ENCODE measurements around the gene ASCC3.

The ASCC3 gene

GRCh38 chr6:100517633-100518032 lies 363.5 kb downstream of the ASCC3 start:
- H3K9me3 ChIP-seq (ENCODE audit: insufficient read depth, low read length): no peaks in the 10 kb centered on the region
- H3K27me3 ChIP-seq (ENCODE audit: insufficient read depth, insufficient read length): no peaks in the 10 kb centered on the region
- TF ChIP-seq SUZ12 (IDR thresholded peaks at IDR 0.05; ENCODE audit: extremely low read depth, insufficient read depth, insufficient read length) (no peak), ZNF274 (IDR thresholded peaks at IDR 0.05; ENCODE audit: low read depth, low read length) (no peak), YY1 (IDR thresholded peaks at IDR 0.05; ENCODE audit: insufficient read depth, insufficient read length) (no peak)
- no peaks in the 10 kb centered on the region for H3K4me1 ChIP-seq (ENCODE audit: insufficient read depth, insufficient read length)
- H3K4me3 ChIP-seq (ENCODE audit: insufficient read length, low read depth): no peak overlapping the region
- DNase-seq (ENCODE audit: low read depth, low spot score): no peak
- H3K9ac ChIP-seq (ENCODE audit: insufficient read length, low read depth): no peak overlapping the region
- no peaks in the 10 kb centered on the region for H3K36me3 ChIP-seq (ENCODE audit: insufficient read depth, insufficient read length, low read length)

- Histone ChIP-seq H3K36me3 (ENCODE audit: insufficient read depth, insufficient read length, low read length) (no peaks in the 10 kb centered on the region), H3K4me1 (ENCODE audit: insufficient read depth, insufficient read length) (no peaks in the 10 kb centered on the region), H3K27me3 (ENCODE audit: insufficient read depth, insufficient read length) (no peaks in the 10 kb centered on the region), H3K9ac (ENCODE audit: insufficient read length, low read depth) (no peak overlapping the region), H3K4me3 (ENCODE audit: insufficient read length, low read depth) (no peak overlapping the region), H3K9me3 (ENCODE audit: insufficient read depth, low read length) (no peaks in the 10 kb centered on the region)
- TF ChIP-seq ZNF274 (IDR thresholded peaks at IDR 0.05; ENCODE audit: low read depth, low read length) (no peak), SUZ12 (IDR thresholded peaks at IDR 0.05; ENCODE audit: extremely low read depth, insufficient read depth, insufficient read length) (no peak), YY1 (IDR thresholded peaks at IDR 0.05; ENCODE audit: insufficient read depth, insufficient read length) (no peak)
- DNase-seq (ENCODE audit: low read depth, low spot score): no peak
Observed at GRCh38 chr6:100517106-100517505, 364.0 kb downstream of the ASCC3 start.

GRCh38 chr6:100514660-100515059 lies 366.5 kb downstream of the ASCC3 start:
- no peak for DNase-seq (ENCODE audit: low read depth, low spot score)
- no peaks in the 10 kb centered on the region for H3K4me1 ChIP-seq (ENCODE audit: insufficient read depth, insufficient read length)
- H3K4me3 ChIP-seq (ENCODE audit: insufficient read length, low read depth): no peak overlapping the region
- no peaks in the 10 kb centered on the region for H3K27me3 ChIP-seq (ENCODE audit: insufficient read depth, insufficient read length)
- H3K36me3 ChIP-seq (ENCODE audit: insufficient read depth, insufficient read length, low read length): peaks cover 6% of the 10 kb centered on the region
- no peak overlapping the region for H3K9ac ChIP-seq (ENCODE audit: insufficient read length, low read depth)
- TF ChIP-seq YY1 (IDR thresholded peaks at IDR 0.05; ENCODE audit: insufficient read depth, insufficient read length): no peak
- TF ChIP-seq ZNF274 (IDR thresholded peaks at IDR 0.05; ENCODE audit: low read depth, low read length): no peak
- TF ChIP-seq SUZ12 (IDR thresholded peaks at IDR 0.05; ENCODE audit: extremely low read depth, insufficient read depth, insufficient read length): no peak
- no peaks in the 10 kb centered on the region for H3K9me3 ChIP-seq (ENCODE audit: insufficient read depth, low read length)

GRCh38 chr6:100512203-100512862 lies 368.8 kb downstream of the ASCC3 start:
- Histone ChIP-seq H3K27me3 (ENCODE audit: insufficient read depth, insufficient read length) (no peaks in the 10 kb centered on the region), H3K4me1 (ENCODE audit: insufficient read depth, insufficient read length) (no peaks in the 10 kb centered on the region), H3K36me3 (ENCODE audit: insufficient read depth, insufficient read length, low read length) (peaks cover 9% of the 10 kb centered on the region), H3K9ac (ENCODE audit: insufficient read length, low read depth) (no peak overlapping the region), H3K9me3 (ENCODE audit: insufficient read depth, low read length) (no peaks in the 10 kb centered on the region), H3K4me3 (ENCODE audit: insufficient read length, low read depth) (no peak overlapping the region)
- no peak for TF ChIP-seq YY1 (IDR thresholded peaks at IDR 0.05; ENCODE audit: insufficient read depth, insufficient read length)
- no peak for TF ChIP-seq SUZ12 (IDR thresholded peaks at IDR 0.05; ENCODE audit: extremely low read depth, insufficient read depth, insufficient read length)
- no peak for TF ChIP-seq ZNF274 (IDR thresholded peaks at IDR 0.05; ENCODE audit: low read depth, low read length)
- DNase-seq (ENCODE audit: low read depth, low spot score): no peak

GRCh38 chr6:100509101-100509500 lies 372.0 kb downstream of the ASCC3 start:
- Histone ChIP-seq H3K9ac (ENCODE audit: insufficient read length, low read depth) (no peak overlapping the region), H3K27me3 (ENCODE audit: insufficient read depth, insufficient read length) (no peaks in the 10 kb centered on the region), H3K4me1 (ENCODE audit: insufficient read depth, insufficient read length) (no peaks in the 10 kb centered on the region), H3K36me3 (ENCODE audit: insufficient read depth, insufficient read length, low read length) (peaks cover 9% of the 10 kb centered on the region), H3K4me3 (ENCODE audit: insufficient read length, low read depth) (no peak overlapping the region), H3K9me3 (ENCODE audit: insufficient read depth, low read length) (no peaks in the 10 kb centered on the region)
- no peak for DNase-seq (ENCODE audit: low read depth, low spot score)
- no peak for TF ChIP-seq SUZ12 (IDR thresholded peaks at IDR 0.05; ENCODE audit: extremely low read depth, insufficient read depth, insufficient read length)
- TF ChIP-seq YY1 (IDR thresholded peaks at IDR 0.05; ENCODE audit: insufficient read depth, insufficient read length): no peak
- TF ChIP-seq ZNF274 (IDR thresholded peaks at IDR 0.05; ENCODE audit: low read depth, low read length): no peak

- DNase-seq (ENCODE audit: low read depth, low spot score): no peak
- H3K27me3 ChIP-seq (ENCODE audit: insufficient read depth, insufficient read length): no peaks in the 10 kb centered on the region
- H3K4me3 ChIP-seq (ENCODE audit: insufficient read length, low read depth): no peak overlapping the region
- no peak overlapping the region for H3K9ac ChIP-seq (ENCODE audit: insufficient read length, low read depth)
- no peaks in the 10 kb centered on the region for H3K9me3 ChIP-seq (ENCODE audit: insufficient read depth, low read length)
- H3K4me1 ChIP-seq (ENCODE audit: insufficient read depth, insufficient read length): no peaks in the 10 kb centered on the region
- TF ChIP-seq SUZ12 (IDR thresholded peaks at IDR 0.05; ENCODE audit: extremely low read depth, insufficient read depth, insufficient read length) (no peak), YY1 (IDR thresholded peaks at IDR 0.05; ENCODE audit: insufficient read depth, insufficient read length) (no peak), ZNF274 (IDR thresholded peaks at IDR 0.05; ENCODE audit: low read depth, low read length) (no peak)
- H3K36me3 ChIP-seq (ENCODE audit: insufficient read depth, insufficient read length, low read length): peaks cover 9% of the 10 kb centered on the region
Observed at GRCh38 chr6:100506651-100507050, 374.5 kb downstream of the ASCC3 start.

- H3K9ac ChIP-seq (ENCODE audit: insufficient read length, low read depth): no peak overlapping the region
Observed at GRCh38 chr6:100504786-100505737, 376.1 kb downstream of the ASCC3 start.

More at GRCh38 chr6:100504786-100505737, 376.1 kb downstream of the ASCC3 start:
- Histone ChIP-seq H3K36me3 (ENCODE audit: insufficient read depth, insufficient read length, low read length) (peaks cover 4% of the 10 kb centered on the region), H3K9me3 (ENCODE audit: insufficient read depth, low read length) (no peaks in the 10 kb centered on the region), H3K4me1 (ENCODE audit: insufficient read depth, insufficient read length) (no peaks in the 10 kb centered on the region), H3K27me3 (ENCODE audit: insufficient read depth, insufficient read length) (no peaks in the 10 kb centered on the region), H3K4me3 (ENCODE audit: insufficient read length, low read depth) (no peak overlapping the region)
- DNase-seq (ENCODE audit: low read depth, low spot score): no peak
- no peak for TF ChIP-seq ZNF274 (IDR thresholded peaks at IDR 0.05; ENCODE audit: low read depth, low read length)
- TF ChIP-seq YY1 (IDR thresholded peaks at IDR 0.05; ENCODE audit: insufficient read depth, insufficient read length): no peak
- TF ChIP-seq SUZ12 (IDR thresholded peaks at IDR 0.05; ENCODE audit: extremely low read depth, insufficient read depth, insufficient read length): no peak
